Hematopoietic multipotent progenitor cell treated with erythropoietin and hydrocortisone succinate and interleukin-3 and kit ligand, for 6 days (in vitro differentiated cells): Measurements from ENCODE around the gene DYNLT2B.
"Not testable (repeated sequence)": the region's sequence is repeated elsewhere in the genome, so short reads cannot be mapped to it uniquely, and the experiment has no call there.

Experiments used
- DNase-seq: peaks from one replicate; pipeline ENCODE4 v3.0.0-alpha.2; 2015

Gene DYNLT2B

DNA sequence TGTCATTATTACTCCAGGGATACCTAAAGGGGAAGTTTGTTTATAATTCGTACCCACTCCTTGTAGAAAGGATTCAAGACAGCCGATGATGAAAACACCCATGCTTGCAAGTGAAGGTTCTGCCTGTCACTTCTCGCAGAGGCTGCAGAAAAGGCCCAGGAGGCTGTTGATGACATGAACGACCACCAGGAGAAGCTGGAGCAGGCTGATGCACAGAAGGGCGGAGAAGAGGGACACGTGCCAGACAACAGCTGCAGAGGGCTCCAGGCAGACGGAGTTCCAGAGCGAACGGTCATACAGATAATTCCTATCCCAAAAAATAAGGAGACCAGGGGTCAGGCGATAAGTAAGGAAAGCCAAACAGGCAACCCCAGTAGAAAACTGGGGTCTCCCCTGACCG is 5.7 kb upstream of the DYNLT2B start:
- DNase-seq = peak; percentile 71

DNA sequence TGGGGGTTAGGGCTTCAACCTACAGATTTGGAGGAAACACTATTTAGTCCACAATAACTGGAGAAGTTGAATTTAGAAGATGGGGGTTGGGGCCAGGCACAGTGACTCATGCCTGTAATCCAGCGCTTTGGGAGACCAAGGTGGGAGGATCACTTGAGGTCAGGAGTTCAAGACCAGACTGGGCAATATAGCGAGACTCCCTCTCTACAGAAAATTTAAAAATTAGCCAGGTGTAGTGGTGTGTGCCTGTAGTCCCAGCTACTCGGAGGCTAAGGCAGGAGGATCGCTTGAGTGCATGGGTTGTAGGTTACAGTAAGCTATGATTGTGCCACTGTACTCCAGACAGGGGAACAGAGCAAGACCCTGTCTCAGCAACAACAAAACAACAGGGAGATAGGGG is 5.0 kb upstream of the DYNLT2B start:
- DNase-seq = no peak

- DNase-seq = no peak
Observed at GRCh38 chr3:196321162-196321561, 3.1 kb upstream of the DYNLT2B start.

- no peak for DNase-seq
Observed at GRCh38 chr3:196320137-196320536, 2.1 kb upstream of the DYNLT2B start.

DNA sequence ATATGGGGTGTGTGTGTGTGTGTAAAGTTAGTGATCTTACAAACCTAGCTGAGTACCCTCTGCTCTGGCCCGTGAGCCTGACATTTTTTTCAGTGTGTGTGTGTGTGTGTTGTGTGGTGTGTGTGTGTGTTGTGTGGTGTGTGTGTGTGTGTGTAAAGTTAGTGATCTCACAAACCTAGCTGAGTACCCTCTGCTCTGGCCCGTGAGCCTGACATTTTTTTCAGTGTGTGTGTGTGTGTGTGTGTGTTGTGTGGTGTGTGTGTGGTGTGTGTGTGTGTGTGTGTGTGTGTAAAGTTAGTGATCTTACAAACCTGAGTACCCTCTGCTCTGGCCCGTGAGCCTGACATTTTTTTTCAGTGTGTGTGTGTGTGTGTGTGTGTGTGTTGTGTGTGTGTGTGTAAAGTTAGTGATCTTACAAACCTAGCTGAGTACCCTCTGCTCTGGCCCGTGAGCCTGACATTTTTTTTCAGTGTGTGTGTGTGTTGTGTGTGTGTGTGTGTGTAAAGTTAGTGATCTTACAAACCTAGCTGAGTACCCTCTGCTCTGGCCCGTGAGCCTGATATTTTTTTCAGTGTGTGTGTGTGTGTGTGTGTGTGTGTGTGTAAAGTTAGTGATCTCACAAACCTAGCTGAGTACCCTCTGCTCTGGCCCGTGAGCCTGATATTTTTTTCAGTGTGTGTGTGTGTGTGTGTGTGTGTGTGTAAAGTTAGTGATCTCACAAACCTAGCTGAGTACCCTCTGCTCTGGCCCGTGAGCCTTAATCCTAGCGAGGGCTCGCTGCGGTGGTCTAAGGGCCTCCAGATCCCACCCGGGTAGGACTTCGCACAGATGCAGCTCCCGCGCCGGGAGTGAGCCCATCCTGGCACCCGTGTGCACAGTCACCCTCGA is 997 bp downstream of the DYNLT2B start:
- DNase-seq = not testable (repeated sequence)

- no peak for DNase-seq
Observed at GRCh38 chr3:196315821-196316220, 2.2 kb downstream of the DYNLT2B start.

DNA sequence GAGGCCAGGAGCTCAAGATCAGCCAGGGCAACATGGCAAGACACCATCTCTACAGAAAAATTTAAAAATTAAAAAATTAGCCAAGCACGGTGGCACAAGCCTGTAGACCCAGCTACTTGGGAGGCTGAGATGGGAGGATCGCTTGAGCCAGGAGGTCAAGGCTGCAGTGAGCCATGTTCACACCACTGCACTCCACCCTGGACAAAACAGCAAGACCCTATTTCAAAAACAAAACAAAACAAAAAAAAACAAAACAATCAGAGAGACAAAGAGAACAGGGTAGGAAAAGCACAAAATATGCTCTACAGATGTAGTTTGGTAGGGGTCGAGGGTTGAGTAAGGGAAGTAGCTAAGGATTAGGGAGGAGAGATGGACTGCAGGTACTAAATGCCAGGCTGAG is 3.4 kb downstream of the DYNLT2B start:
- DNase-seq = no peak

DNA sequence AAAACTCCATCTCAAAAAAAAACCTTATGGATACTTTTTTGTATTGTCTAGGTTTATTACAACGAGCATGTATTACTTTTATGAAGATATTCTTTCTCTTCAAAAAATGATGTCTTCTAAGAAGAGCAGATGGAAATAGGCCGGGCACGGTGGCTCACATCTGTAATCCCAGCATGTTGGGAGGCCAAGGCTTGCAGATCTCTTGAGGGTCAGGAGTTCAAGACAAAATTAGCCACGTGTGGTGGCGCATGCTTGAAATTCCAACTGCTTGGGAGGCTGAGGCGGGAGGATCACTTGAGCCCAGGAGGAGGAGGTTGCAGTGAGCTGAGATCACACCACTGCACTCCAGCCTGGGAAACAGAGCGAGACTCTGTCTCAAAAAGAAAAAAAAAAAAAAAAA is 4.0 kb downstream of the DYNLT2B start:
- DNase-seq = not testable (repeated sequence)

DNA sequence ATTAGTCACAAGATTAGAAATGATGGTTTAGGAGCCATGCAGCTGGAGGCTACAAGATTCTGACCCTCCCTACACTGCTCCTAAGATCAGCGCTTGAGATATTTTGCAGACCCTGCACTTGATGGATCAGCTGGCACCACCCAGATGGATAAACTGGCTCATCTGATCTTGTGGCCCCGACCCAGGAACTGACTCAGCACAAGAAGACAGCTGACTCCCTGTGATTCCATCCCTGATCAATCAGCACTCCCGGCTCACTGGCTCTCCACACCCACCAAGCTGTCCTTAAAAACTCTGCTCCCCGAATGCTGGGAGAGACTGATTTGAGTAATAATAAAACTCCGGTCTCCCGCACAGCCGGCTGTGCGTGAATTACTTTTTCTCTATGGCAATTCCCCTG is 15.1 kb downstream of the DYNLT2B start:
- not testable (repeated sequence) for DNase-seq

GRCh38 chr3:196302551-196302950 is 15.5 kb downstream of the DYNLT2B start:
- not testable (repeated sequence) for DNase-seq

DNA sequence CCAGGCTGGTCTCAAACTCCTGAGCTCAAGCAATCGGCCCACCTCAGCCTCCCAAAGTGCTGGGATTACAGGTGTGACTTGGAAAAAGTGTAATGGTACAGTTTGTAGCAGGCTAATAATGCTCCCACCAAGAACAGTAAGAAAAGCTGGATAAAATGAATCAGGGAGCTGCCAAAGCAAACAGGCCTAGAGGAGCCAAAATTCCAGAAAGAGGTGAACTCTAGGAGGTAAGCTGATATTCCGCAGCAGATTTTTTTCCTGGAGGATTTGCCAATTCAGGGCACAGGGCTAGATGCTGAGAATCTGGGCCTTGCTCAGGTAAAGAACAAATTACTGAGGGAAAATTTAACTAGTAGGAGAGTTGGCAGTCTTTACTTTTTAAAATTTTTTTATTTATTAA is 19.5 kb downstream of the DYNLT2B start:
- no peak for DNase-seq

- no peak for DNase-seq
Observed at GRCh38 chr3:196292286-196292923, 25.6 kb downstream of the DYNLT2B start.

DNA sequence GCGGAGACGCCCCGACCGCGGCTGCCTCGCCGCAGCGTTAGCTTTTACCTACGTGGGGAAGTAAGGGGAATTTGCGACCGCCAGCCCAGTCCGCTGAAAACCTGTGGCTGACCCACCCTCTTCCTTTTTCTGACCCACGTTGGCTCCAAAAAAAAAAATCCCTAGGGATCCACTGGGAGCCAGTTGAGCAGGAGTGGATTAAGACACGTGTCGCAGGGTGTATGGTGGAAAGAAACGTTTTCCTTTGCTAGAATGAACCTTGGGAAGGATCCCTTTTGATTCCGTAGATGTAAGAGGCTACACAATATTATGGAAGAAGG is 29.9 kb downstream of the DYNLT2B start:
- DNase-seq = no peak

DNA sequence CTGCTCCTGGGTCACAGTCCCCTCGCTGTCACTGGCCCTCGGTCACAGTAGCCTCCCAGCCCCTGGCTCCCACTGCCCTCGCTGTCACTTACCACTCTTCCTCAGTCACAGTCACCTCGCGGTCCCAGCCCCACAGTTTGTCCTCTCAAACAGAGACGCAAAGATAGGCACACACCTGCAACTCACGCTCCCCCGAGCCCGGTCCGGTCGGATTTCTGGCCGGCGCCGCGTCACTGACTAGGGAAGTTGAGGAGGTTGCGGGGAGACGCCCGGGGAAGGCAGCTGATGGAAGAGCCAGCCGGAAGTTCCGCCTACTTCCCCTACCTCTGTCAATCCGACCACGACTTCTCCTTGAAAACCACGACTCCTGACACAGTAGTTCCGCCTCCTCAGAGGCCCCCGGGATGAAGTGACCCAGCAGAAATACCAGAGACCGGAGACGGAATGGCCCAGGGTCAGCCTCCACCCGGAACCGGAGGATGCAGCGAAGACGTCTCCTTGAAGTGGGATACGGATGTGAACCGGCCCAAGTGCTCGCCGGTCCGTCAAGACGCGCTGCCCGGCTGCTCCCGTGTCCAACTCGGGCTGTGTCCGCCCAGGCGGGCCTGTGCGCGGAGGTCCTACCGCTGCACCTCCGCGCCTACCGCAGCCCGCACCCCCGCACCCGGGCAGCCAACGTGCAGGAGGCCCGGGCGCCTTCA is 30.4 kb downstream of the DYNLT2B start, which contains the start of gene PCYT1A:
Gene PCYT1A (minus strand): TSS at position 287 of the 701 bp plus-strand sequence. CDS start 17,195 bp downstream, outside the sequence.
- peak; percentile 98 for DNase-seq

- DNase-seq = peak; percentile 63
Observed at GRCh38 chr3:196287090-196287439, 31.0 kb downstream of the DYNLT2B start.

DNA sequence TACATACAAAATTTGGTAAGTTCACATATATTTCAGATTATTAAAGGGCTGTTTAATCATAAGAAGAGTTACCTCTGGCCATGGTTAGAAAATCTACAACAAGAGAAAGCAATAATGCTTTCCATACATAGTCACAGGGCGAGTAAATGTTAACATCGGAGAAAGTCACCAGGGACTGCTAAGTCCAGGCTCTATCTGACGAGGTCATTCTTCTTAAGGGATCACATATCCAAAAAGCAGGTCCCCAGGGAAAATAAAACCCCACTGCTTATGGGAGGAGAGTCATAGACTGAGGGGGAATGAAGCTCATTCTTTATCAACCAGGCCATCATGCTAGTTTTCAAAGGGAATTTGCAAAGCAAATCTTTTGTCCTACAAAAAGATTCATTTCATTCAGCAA is 33.6 kb downstream of the DYNLT2B start:
- DNase-seq = no peak

DNA sequence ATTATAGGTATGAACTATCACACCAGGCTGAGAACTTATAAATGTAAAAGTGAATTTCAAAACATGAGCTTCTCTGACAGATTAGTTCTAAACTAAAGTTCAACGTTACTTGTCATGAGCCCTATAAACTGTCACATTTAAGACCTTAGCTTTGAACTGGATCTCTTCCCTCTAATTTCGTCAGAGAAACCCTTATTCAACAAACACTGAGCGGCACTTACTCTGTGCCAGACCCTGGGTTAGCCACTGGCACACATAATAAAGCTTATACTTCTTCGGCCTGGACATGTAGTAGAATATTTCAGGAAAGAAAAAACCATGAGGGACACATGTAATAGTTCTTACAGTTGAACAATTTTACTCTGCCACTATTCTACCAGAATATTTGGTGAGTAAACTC is 36.1 kb downstream of the DYNLT2B start:
- DNase-seq = no peak

- DNase-seq = no peak
Observed at GRCh38 chr3:196280689-196281440, 37.2 kb downstream of the DYNLT2B start.

- DNase-seq = no peak
Observed at GRCh38 chr3:196275126-196275525, 42.9 kb downstream of the DYNLT2B start.

- DNase-seq = peak; percentile 69
Observed at GRCh38 chr3:196274585-196274984, 43.5 kb downstream of the DYNLT2B start.

- peak; percentile 25 for DNase-seq
Observed at GRCh38 chr3:196273655-196274054, 44.4 kb downstream of the DYNLT2B start.

- no peak for DNase-seq
Observed at GRCh38 chr3:196272826-196273225, 45.2 kb downstream of the DYNLT2B start.

DNA sequence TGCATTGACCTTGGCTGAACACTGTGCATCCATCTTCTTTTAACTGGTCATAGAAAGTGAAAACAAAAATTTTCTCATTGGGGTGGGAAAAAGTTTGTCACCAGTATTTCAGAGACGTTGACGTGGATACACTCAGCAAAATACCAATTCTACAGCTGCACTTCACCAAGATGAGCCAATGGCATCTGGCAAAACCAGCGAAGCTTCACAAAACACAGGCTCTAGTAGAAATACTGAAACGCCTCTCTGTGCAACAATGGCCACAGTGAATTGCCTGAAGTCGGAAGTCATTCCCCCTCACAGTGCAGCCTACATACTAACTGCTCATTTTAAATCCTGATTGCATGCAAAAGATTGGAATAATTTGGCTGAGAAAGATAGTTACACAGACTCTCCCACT is 47.5 kb downstream of the DYNLT2B start:
- DNase-seq = no peak
